ENCODE results near the gene TULP4. TPM values are rescaled to one million over a fixed set of nuclear protein-coding genes. Genes with fewer than 3 reads are reported as not detected.

Gene TULP4
- total and polyA plus RNA-seq, 4 donors, result 30.9 to 403 (median 84.8) TPM

DNA sequence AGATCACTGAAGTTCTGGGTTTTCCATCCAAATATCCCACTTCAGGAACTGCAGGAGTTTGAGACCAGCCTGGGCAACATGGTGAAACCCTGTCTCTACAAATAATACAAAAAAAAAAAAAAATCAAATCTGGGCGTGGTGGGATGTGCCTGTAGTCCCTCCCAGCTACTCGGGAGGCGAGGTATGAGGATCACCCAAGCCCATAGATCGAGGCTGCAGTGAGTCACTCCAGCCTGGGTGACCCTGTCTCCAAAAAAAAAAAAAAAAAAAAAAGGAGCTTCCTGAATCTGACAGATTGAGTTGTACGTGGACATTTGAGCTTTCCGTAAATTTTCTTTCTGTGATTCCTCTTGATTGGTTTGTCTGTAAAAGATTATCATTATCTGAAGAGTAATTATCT, 55.6 kb downstream of the TULP4 start:
- no peak for DNase-seq (ENCODE audit: low read depth in 4 of 6, low spot score in 6 of 6)
- H3K4me1 ChIP-seq (ENCODE audit: control insufficient read depth, insufficient read depth, low read length), result no peaks in the 10 kb centered on the region
- H3K27ac ChIP-seq (ENCODE audit: low read depth, low read length), result no peak overlapping the region

DNA sequence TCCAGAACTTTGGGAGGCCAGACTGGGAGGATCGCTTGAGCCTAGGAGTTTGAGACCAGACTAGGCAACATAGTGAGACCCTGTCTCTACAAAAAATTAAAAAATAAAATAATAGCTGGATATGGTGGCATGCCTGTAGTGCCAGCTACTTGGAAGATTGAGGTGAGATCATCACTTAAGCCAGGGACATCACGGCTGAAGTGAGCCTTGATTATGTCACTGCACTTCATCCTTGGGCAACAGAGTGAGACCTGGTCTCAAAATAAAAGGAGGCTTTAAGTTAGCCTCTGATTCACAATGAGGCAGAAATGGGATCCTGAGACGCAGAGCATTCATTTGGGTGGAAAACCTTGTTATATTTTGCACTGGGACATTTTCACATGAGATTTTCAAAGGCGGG, 57.0 kb downstream of the TULP4 start:
- Histone ChIP-seq H3K4me3 (ENCODE audit: low read depth, low read length) (no peak overlapping the region), H3K9me3 (ENCODE audit: control insufficient read depth, insufficient read depth, low read length) (no peaks in the 10 kb centered on the region), H3K27me3 (ENCODE audit: control insufficient read depth, insufficient read depth, low read length) (no peaks in the 10 kb centered on the region), H3K27ac (ENCODE audit: low read depth, low read length) (no peak overlapping the region), H3K36me3 (ENCODE audit: control insufficient read depth, insufficient read depth, low read length) (no peaks in the 10 kb centered on the region), H3K4me1 (ENCODE audit: control insufficient read depth, insufficient read depth, low read length) (no peaks in the 10 kb centered on the region)
- 89% methylated on average over 3 of the region's 4 CpGs for WGBS (ENCODE audit: insufficient coverage)
- DNase-seq (ENCODE audit: low read depth in 4 of 6, low spot score in 6 of 6), result no peak

More for the DNA sequence above, 55.6 kb downstream of the TULP4 start:
- Histone ChIP-seq H3K36me3 (ENCODE audit: control insufficient read depth, insufficient read depth, low read length) (no peaks in the 10 kb centered on the region), H3K4me3 (ENCODE audit: low read depth, low read length) (no peak overlapping the region), H3K27me3 (ENCODE audit: control insufficient read depth, insufficient read depth, low read length) (no peaks in the 10 kb centered on the region), H3K9me3 (ENCODE audit: control insufficient read depth, insufficient read depth, low read length) (no peaks in the 10 kb centered on the region)
- 89% methylated on average over 3 of the region's 6 CpGs for WGBS (ENCODE audit: insufficient coverage)

DNA sequence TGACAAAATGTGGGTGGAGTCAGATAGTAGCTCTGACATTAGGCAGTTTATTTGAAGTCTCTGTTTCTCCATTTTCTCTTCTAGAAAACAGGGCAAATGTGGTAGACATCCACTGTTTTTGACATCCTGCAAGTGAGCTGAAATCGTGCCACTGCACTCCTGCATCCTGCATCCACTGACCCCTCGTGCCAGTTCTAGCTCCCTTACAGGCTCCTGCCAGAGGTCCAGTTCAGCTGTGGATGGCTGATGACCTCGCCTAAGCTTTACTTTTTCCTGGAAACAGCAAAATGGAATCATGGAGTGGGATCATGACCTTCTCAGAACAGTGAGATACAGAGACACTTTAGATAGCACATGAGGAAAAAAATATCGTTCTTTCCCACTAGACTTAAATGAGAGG, 58.5 kb downstream of the TULP4 start:
- Histone ChIP-seq H3K36me3 (ENCODE audit: control insufficient read depth, insufficient read depth, low read length) (no peaks in the 10 kb centered on the region), H3K27me3 (ENCODE audit: control insufficient read depth, insufficient read depth, low read length) (no peaks in the 10 kb centered on the region), H3K4me3 (ENCODE audit: low read depth, low read length) (no peak overlapping the region), H3K4me1 (ENCODE audit: control insufficient read depth, insufficient read depth, low read length) (peaks cover under 1% of the 10 kb centered on the region), H3K9me3 (ENCODE audit: control insufficient read depth, insufficient read depth, low read length) (no peaks in the 10 kb centered on the region), H3K27ac (ENCODE audit: low read depth, low read length) (no peak overlapping the region)
- DNase-seq (ENCODE audit: low read depth in 4 of 6, low spot score in 6 of 6), result no peak
- WGBS (ENCODE audit: insufficient coverage), result 81% methylated on average over 2 of the region's 4 CpGs

DNA sequence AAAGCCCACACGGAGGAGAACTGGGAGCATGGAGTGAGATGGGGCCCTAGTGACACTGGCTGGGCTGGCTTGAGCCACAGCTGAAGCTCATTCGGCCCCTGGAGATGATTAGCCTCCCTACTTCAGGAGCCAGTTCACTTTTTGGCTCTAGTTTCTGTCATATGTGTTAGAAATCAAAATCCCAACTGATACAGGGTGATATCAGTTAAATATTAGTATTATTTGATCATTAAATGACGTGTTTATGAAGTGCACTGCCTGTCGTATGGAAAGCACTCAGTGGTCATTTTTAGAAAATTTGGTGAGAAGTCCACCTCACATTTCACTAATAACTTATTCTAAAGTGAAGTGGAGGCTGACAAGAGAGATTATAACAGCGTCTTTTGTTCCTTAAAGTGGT, 59.0 kb downstream of the TULP4 start:
- WGBS (ENCODE audit: insufficient coverage), result no CpG with 5 or more reads among the region's 5 CpGs
- Histone ChIP-seq H3K4me3 (ENCODE audit: low read depth, low read length) (no peak overlapping the region), H3K36me3 (ENCODE audit: control insufficient read depth, insufficient read depth, low read length) (no peaks in the 10 kb centered on the region), H3K4me1 (ENCODE audit: control insufficient read depth, insufficient read depth, low read length) (peaks cover 5% of the 10 kb centered on the region), H3K9me3 (ENCODE audit: control insufficient read depth, insufficient read depth, low read length) (no peaks in the 10 kb centered on the region), H3K27ac (ENCODE audit: low read depth, low read length) (no peak overlapping the region), H3K27me3 (ENCODE audit: control insufficient read depth, insufficient read depth, low read length) (no peaks in the 10 kb centered on the region)
- DNase-seq (ENCODE audit: low read depth in 4 of 6, low spot score in 6 of 6), result no peak

DNA sequence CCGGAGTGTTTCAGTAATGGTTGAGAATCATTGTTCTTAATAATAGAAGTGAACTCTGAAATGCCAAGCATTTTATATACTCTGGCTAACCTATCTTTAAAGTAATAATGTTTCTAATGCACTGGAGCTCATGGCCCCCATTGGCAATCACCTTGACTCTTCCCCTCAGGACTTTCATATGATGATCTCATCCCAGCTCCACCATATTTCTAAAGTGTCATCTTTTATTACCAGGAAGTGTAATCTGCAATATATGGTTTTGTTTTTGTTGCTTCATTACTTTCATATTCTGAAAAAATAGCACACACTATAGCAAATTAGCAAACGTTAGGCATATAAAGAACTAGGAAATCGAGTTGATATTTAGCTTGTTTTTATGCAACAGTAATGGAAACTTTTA, 60.3 kb downstream of the TULP4 start:
- Histone ChIP-seq H3K27ac (ENCODE audit: low read depth, low read length) (no peak overlapping the region), H3K9me3 (ENCODE audit: control insufficient read depth, insufficient read depth, low read length) (no peaks in the 10 kb centered on the region), H3K4me1 (ENCODE audit: control insufficient read depth, insufficient read depth, low read length) (peaks cover 12% of the 10 kb centered on the region), H3K36me3 (ENCODE audit: control insufficient read depth, insufficient read depth, low read length) (no peaks in the 10 kb centered on the region), H3K27me3 (ENCODE audit: control insufficient read depth, insufficient read depth, low read length) (no peaks in the 10 kb centered on the region), H3K4me3 (ENCODE audit: low read depth, low read length) (no peak overlapping the region)
- no CpG with 5 or more reads among the region's 3 CpGs for whole genome bisulfite sequencing (ENCODE audit: insufficient coverage)
- no peak for DNase-seq (ENCODE audit: low read depth in 4 of 6, low spot score in 6 of 6)

DNA sequence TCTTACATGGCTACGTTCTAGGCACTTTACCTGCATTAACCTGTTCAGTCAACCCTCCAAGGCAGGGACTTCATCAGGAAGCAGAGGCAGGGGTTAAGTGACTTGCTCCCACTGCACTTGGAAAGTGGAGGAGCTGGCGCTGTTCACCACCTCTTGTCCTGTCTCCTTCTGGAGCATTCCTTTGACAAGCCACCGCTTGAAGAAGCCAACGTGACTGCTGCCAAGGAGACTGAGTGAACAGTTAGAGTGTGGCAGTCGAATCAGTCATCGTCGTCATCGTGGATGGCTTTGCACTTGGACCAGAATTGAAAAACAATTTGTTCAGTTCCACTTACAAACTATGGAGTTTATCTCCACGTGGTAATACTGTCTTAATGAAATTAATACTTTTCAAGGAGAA, 60.9 kb downstream of the TULP4 start:
- no peak overlapping the region for H3K27ac ChIP-seq (ENCODE audit: low read depth, low read length)
- 47% methylated on average over 4 of the region's 9 CpGs for WGBS (ENCODE audit: insufficient coverage)
- peak in 1 of 6 donors; percentile 22 for DNase-seq (ENCODE audit: low read depth in 4 of 6, low spot score in 6 of 6)
- H3K9me3 ChIP-seq (ENCODE audit: control insufficient read depth, insufficient read depth, low read length), result no peaks in the 10 kb centered on the region
- peaks cover 16% of the 10 kb centered on the region for H3K4me1 ChIP-seq (ENCODE audit: control insufficient read depth, insufficient read depth, low read length)
- H3K27me3 ChIP-seq (ENCODE audit: control insufficient read depth, insufficient read depth, low read length), result no peaks in the 10 kb centered on the region
- H3K4me3 ChIP-seq (ENCODE audit: low read depth, low read length), result no peak overlapping the region
- no peaks in the 10 kb centered on the region for H3K36me3 ChIP-seq (ENCODE audit: control insufficient read depth, insufficient read depth, low read length)

DNA sequence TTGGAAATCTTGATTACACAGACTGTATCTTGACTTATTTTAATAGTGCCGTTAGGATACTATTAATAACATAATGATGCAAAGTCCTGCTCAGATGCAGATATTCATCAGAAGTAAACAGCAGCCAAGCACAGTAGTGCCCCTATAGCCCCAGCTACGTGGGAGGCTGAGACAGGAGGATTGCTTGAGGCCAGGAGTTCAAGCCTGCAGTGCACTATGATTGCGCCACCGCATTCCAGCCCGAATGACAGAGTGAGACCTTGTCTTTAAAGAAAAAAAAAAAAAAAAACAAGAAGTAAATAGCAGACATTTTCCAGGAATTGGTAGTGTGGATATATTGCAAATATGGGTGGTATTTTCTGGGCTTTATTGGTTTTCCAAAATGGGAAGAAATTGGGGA, 61.8 kb downstream of the TULP4 start:
- H3K27ac ChIP-seq (ENCODE audit: low read depth, low read length), result no peak overlapping the region
- H3K9me3 ChIP-seq (ENCODE audit: control insufficient read depth, insufficient read depth, low read length), result no peaks in the 10 kb centered on the region
- peaks cover 16% of the 10 kb centered on the region for H3K4me1 ChIP-seq (ENCODE audit: control insufficient read depth, insufficient read depth, low read length)
- WGBS (ENCODE audit: insufficient coverage), result 100% methylated on average over 1 of the region's 5 CpGs
- no peak overlapping the region for H3K4me3 ChIP-seq (ENCODE audit: low read depth, low read length)
- H3K27me3 ChIP-seq (ENCODE audit: control insufficient read depth, insufficient read depth, low read length), result no peaks in the 10 kb centered on the region
- no peak for DNase-seq (ENCODE audit: low read depth in 4 of 6, low spot score in 6 of 6)
- no peaks in the 10 kb centered on the region for H3K36me3 ChIP-seq (ENCODE audit: control insufficient read depth, insufficient read depth, low read length)

DNA sequence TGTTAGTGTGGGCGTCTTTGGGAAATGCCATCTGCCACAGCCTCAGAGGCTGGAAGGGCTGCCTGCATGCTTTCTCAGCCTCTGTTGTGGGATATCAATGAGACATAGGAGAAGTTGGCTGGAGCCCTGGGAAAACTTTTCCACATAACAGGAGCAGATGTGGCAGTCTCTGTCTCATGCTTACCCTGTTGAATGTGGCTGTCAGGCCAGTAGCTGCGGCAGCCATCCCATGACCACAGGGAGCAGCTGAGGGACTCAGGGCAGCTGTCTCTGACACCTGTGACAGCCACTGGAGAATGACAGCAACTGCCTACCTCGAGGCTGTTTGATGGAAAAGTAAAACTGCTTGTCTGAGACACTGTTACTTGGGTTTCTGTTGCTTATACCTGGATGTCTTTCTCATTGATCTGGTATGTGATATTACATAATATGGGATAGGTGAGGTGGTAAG, 64.4 kb downstream of the TULP4 start:
- WGBS (ENCODE audit: insufficient coverage), result 53% methylated on average over 3 of the region's 3 CpGs
- Histone ChIP-seq H3K4me3 (ENCODE audit: low read depth, low read length) (no peak overlapping the region), H3K36me3 (ENCODE audit: control insufficient read depth, insufficient read depth, low read length) (no peaks in the 10 kb centered on the region), H3K4me1 (ENCODE audit: control insufficient read depth, insufficient read depth, low read length) (peaks cover 16% of the 10 kb centered on the region), H3K27ac (ENCODE audit: low read depth, low read length) (no peak overlapping the region), H3K9me3 (ENCODE audit: control insufficient read depth, insufficient read depth, low read length) (no peaks in the 10 kb centered on the region), H3K27me3 (ENCODE audit: control insufficient read depth, insufficient read depth, low read length) (no peaks in the 10 kb centered on the region)
- DNase-seq (ENCODE audit: low read depth in 4 of 6, low spot score in 6 of 6), result peak in 1 of 6 donors; percentile 53

DNA sequence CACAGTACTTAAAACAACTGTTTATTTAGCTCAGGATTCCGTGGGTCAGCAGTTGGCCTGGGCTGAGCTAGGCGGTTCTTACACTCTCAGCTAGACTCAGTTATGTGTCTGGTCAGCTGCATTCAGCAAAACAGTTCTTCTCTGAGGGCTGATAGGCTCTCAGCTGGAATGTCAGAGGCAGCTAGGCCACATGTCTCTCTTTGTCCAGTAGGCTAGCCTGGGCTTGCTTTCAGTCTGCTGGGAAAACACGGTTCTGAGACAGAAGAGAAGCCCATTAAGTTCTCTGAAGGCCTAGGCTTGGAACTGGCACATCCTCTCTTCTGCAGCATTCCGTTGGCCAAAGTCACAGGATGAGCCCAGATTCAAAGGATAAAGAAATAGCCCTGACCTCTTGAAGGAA, 65.6 kb downstream of the TULP4 start:
- peaks cover 16% of the 10 kb centered on the region for H3K4me1 ChIP-seq (ENCODE audit: control insufficient read depth, insufficient read depth, low read length)
- no peak overlapping the region for H3K27ac ChIP-seq (ENCODE audit: low read depth, low read length)
- H3K27me3 ChIP-seq (ENCODE audit: control insufficient read depth, insufficient read depth, low read length), result no peaks in the 10 kb centered on the region
- DNase-seq (ENCODE audit: low read depth in 4 of 6, low spot score in 6 of 6), result peak in 1 of 6 donors; percentile 28
- H3K4me3 ChIP-seq (ENCODE audit: low read depth, low read length), result no peak overlapping the region
- 82% methylated on average over 4 of the region's 4 CpGs for WGBS (ENCODE audit: insufficient coverage)
- no peaks in the 10 kb centered on the region for H3K36me3 ChIP-seq (ENCODE audit: control insufficient read depth, insufficient read depth, low read length)
- no peaks in the 10 kb centered on the region for H3K9me3 ChIP-seq (ENCODE audit: control insufficient read depth, insufficient read depth, low read length)

DNA sequence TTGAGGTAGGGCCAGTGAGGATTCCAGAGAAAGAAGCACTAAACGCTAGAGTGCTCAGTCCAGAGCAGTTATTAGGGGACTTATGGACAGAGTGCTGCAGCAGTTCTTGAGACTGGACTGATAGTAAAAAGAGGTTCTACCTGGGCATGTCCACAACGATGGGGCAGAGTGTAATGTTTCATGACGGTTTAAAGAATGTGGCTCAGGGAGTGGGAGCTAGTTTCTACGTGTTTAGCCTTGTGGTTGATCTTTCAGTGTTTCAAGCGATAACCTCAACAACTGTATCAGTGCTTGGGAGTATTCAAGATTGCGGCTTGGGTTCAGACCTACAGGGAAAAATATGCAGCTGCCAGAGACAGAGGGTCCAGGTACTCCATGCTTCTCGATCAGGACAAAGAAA, 67.1 kb downstream of the TULP4 start:
- no peak for DNase-seq (ENCODE audit: low read depth in 4 of 6, low spot score in 6 of 6)
- 91% methylated on average over 6 of the region's 7 CpGs for WGBS (ENCODE audit: insufficient coverage)
- H3K4me1 ChIP-seq (ENCODE audit: control insufficient read depth, insufficient read depth, low read length), result peaks cover 18% of the 10 kb centered on the region
- no peak overlapping the region for H3K4me3 ChIP-seq (ENCODE audit: low read depth, low read length)
- no peaks in the 10 kb centered on the region for H3K36me3 ChIP-seq (ENCODE audit: control insufficient read depth, insufficient read depth, low read length)
- no peak overlapping the region for H3K27ac ChIP-seq (ENCODE audit: low read depth, low read length)
- H3K9me3 ChIP-seq (ENCODE audit: control insufficient read depth, insufficient read depth, low read length), result no peaks in the 10 kb centered on the region
- no peaks in the 10 kb centered on the region for H3K27me3 ChIP-seq (ENCODE audit: control insufficient read depth, insufficient read depth, low read length)

Measured in spinal cord (tissue), 10 donors.